HTR-8/SVneo (cell line): ENCODE data around the gene GHSR.
"Not testable (repeated sequence)": the region's sequence is repeated elsewhere in the genome, so short reads cannot be mapped to it uniquely, and the experiment has no call there.

Experiments used
- DNase-seq: peaks from one replicate; pipeline ENCODE4 v3.0.0; 2011; ENCODE audit warnings: low spot score, mixed read lengths; ENCODE audit not compliant: insufficient read length
- FAIRE-seq: peaks from 2 replicates; lab custom pipeline; 2011; peaks lifted over from hg19 to GRCh38; lab: Jason Lieb, UNC

GHSR gene

GRCh38 chr3:172447611-172448579 lies at the start of gene GHSR:
GHSR (minus strand) TSS chr3:172448456; CDS start chr3:172448413, 43 bp downstream.
- FAIRE-seq, result peak; percentile 52
- no peak for DNase-seq

DNA sequence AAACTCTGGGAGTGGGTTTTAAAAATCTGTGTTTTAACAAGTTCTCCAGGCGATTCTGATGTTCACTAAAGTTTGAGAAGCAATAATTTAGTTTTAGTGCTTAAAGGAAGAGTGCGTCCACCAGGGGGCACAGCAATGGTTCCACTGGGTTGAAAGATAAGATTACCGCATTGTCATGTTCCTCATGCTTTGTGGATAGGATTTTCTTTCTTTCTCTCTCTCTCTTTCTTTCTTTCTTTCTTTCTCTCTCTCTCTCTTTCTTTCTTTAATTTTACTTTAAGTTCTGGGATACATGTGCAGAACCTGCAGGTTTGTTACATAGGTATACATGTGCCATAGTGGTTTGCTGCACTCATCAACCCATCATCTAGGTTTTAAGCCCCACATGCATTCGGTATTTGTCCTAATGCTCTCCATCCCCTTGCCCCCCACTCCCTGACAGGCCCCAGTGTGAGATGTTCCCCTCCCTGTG lies 42.0 kb upstream of the GHSR start:
- FAIRE-seq, result not testable (repeated sequence)
- DNase-seq, result peak; percentile 53

DNA sequence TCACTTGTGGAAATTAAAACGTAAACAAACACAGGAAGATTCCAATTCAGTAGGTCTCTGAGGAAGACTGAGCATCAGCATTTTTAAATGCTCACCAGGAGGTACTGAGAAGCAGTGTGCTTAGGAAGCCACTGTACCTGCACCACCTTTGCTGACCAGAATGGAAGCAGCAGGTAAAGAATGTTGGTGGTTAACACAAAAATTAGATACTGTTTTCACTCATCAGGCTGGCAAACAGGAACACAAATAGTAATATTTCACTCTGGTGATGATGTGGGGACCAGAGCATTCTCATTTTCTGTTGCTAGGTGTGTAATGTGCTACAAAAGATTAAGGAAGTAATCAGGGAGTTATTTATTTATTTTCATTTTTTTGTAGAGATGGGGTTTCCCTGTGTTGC lies 29.9 kb upstream of the GHSR start:
- FAIRE-seq (no peak), DNase-seq (no peak)

DNA sequence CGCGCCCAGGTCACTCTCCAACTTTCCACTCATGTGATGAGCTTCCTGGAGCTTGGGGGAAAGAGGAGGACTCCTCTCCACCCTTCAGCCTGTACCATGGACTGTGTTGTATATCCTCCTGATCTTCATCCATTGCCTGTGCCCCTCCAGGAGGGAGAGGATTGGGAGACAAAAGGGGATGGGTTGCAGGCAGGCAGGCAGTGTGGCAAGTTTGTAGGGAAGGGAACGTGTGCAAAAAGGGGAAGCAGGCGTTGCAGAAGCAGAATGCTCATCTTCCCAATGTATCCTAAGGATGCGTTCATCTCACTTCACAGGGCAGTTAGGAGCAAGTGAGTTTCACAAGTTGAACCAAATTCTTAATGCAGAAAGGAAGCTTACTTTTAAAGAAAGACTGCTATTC lies 28.1 kb upstream of the GHSR start:
- DNase-seq (no peak), FAIRE-seq (no peak)

DNA sequence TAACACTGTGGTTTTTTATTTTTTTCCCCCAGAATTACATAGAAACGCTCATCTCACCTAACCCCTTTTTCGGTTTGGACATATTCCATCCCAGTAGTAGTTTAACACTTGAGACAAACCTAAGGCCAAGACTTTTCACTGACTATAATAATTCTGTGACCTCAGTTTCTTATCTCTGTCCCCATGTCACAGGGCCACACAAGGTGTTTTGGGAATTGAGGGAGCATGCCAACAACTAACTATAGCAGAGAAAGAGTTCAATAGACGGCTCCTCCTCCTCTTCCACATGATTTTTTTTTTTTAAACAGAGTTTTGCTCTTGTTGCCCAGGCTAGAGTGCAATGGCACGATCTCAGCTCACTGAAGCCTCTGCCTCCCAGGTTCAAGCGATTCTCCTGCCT lies 27.4 kb upstream of the GHSR start:
- DNase-seq (no peak), FAIRE-seq (no peak)

- no peak for FAIRE-seq
Observed at GRCh38 chr3:172471903-172472302, 23.6 kb upstream of the GHSR start.

DNA sequence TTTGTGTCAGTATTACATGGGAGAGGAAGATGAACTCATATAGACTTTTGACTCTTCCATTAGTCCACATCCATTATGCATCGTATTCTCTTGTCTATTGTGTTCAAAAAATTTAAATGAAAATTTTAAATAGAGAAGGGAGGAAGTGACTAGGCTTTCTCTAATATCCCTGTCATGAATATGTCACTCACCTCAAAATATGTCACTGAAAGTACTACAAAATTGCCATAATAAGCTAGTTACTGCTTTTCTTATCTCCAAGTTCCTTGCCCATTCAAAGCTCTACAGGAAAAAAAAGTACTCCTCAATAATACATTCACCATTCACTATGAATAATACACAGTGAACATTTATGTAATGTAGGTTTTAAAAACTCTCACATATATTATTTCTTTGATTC lies 22.3 kb upstream of the GHSR start:
- DNase-seq, result no peak
- no peak for FAIRE-seq

More at GRCh38 chr3:172471903-172472302, 23.6 kb upstream of the GHSR start:
- no peak for DNase-seq

GRCh38 chr3:172467170-172467824 lies 19.0 kb upstream of the GHSR start:
- peak; percentile 79 for DNase-seq
- FAIRE-seq, result peak; percentile 72

DNA sequence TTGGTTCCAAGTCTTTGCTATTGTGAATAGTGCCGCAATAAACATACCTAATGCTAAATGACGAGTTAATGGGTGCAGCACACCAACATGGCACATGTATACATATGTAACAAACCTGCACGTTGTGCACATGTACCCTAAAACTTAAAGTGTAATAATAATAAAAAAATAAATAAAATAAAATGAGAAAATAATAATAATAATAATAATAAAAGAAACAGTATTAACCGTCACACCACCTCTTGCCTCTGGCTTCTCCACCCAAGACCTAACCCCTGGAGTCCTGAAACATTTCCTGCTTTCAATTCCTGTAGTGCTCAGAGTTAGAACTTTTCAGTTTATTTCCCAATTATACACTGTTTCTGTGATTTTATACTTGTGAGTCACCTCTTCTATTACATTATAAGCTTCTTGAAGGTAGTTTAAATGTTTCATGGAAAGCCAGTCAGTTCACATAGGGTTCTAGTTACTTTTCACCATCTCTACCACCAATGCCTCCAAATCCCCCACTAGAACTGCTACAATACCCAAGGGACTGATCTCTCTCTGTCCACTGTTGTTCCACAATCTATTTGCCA lies 18.4 kb upstream of the GHSR start:
- DNase-seq (peak; percentile 31), FAIRE-seq (no peak)

DNA sequence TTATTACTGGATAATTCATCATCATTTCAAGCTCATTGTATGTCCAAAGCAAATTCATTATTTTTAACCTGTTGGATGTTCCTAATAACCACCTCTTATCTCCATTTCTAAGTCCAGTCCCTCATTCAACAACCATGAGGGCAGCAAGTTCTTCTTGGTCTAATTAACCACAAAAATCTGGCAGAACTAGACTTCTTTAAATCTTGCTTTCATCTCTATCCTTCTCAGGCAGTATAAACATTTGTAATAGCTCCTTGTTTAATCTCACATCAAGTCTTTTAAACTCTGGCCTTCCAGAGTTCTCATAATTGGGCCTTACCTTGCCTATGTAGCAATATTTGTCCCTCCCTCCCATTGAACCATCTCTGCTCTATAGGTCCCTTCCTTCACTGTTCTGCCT lies 17.0 kb upstream of the GHSR start:
- no peak for FAIRE-seq
- no peak for DNase-seq

DNA sequence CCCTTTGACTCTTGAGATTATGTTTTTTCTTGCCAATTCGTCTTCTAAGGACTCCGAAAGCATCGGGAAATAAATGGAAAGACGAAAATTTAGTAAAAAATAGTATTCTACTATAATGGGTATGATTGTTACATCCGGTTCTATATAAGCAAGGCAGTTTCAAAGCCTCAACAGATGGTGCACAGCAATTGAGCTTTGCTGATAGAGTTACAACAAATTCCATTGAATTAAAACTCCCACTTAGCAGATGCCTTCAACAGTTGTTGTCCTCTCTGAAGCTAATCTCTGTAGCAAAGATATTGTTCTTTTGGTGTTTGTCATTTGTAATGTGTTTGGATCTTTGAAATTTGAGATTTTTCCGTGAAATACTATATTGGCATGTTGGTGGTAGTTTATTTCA lies 16.1 kb upstream of the GHSR start:
- FAIRE-seq (no peak), DNase-seq (no peak)

- FAIRE-seq (peak; percentile 20), DNase-seq (peak; percentile 38)
Observed at GRCh38 chr3:172461530-172462138, 13.4 kb upstream of the GHSR start.

DNA sequence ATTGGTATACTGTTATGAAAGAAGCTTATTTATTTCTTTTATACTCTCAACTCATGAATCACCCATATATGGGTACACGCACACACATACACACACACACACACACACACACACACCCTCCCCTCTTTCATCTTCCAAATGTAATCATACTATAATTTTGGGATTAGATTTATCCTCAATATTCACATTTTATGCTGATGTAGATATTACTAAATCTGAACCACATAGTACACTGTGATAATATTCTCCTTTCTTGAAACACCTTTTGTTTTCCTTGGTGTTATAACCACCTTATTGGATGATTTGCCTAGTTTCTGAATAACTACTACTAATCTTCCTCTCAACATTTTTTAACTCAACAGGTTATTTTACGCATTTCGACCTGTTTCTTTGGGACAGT lies 8.1 kb upstream of the GHSR start:
- FAIRE-seq (no peak), DNase-seq (no peak)

DNA sequence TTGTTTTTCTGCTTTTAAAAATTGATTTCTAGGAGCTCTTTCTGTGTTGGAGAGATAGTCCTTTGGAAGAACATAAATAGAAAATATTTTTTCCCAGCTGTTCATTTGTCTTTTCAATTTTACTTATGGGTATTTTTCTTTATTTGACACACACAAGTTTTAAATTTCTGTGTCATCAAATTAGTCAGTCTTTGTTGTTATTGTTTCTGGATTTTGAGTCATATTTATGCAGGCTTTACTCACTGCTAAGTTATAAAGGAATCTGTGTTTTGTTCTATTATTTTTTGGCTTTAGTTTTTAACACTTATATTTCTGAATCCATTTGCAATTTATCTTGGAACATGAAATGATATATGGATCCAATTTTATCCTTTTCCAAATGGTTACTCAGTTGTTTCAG lies 5.9 kb upstream of the GHSR start:
- FAIRE-seq (no peak), DNase-seq (no peak)

DNA sequence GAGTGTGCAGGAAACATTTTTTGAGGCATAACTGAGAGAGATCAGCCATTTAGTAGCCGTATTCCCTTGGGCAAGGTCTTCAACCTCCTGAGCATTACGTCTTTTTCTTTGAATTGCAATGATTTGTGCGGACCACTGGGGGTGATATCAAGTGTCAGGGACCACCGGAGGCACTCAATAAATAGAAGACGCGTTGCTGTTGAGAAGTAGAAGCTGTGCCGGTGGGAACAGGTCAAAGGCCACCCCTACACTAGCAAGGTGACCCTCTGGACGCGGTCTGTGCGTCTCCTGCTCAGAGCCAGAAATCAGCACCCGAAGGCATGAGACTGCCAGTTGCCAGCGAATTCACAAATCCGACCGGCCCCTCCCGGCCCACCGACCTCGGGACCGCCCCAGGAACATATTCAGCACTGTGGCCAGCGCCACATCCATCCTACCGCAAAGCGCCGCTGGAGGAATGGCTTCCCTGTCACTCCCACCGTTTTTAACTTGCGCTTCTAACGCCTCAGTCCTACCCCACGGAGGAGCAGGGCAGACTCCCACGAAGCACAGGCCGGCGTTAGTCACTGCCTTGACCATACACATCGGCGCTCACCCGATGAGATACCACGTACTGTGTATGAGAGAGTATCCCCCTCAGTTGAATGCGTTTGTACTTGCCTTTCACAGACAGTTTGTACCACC lies 1.4 kb upstream of the GHSR start:
- DNase-seq (no peak), FAIRE-seq (no peak)

- DNase-seq (no peak), FAIRE-seq (no peak)
Observed at GRCh38 chr3:172448661-172449465, 607 bp upstream of the GHSR start.

DNA sequence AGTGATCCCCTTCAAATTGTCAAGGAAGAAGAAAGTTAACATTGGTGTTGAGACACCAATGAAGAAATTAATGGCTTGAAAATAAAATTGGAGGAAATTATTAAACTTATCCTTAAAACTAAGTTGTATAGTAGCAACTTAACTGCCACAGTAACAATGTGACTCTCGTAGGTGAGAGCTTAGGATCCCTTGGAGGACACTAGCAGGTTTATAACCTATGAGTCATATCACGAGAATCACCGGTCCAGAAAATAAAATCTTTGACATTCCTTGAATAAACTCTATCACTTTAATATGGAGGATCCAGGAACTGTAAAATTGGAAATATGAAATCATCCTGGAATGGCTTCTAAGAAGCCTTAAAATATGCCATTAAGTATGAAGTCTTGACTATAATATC lies 2.1 kb downstream of the GHSR start:
- DNase-seq (no peak), FAIRE-seq (no peak)

- no peak for DNase-seq
- FAIRE-seq, result peak; percentile 16
Observed at GRCh38 chr3:172444821-172445220, 3.4 kb downstream of the GHSR start.

GRCh38 chr3:172442606-172443005 lies 5.7 kb downstream of the GHSR start:
- no peak for FAIRE-seq
- no peak for DNase-seq
